MM.1S (cell line): Measurements from ENCODE around the gene MISP.

ENCODE experiments used
- DNase-seq: peaks from one replicate; pipeline ENCODE4 v3.0.0-alpha.2; 2015
- H2AFZ ChIP-seq: fragments of 300-600 bp; sonication (generic); 2 replicates; pipeline ENCODE4 v1.6.0; 2016; ENCODE audit warnings: antibody characterized with exemption, low read length
- H3F3A ChIP-seq: fragments of 300-600 bp; sonication (generic); 2 replicates; pipeline ENCODE4 v1.6.1; 2016; ENCODE audit warnings: mild to moderate bottlenecking, antibody characterized with exemption, low read length, moderate library complexity, mixed read lengths; ENCODE audit not compliant: insufficient read depth
- H3K27ac ChIP-seq: fragments of 300-600 bp; sonication (generic); 2 replicates; pipeline ENCODE4 v1.5.1; 2016; ENCODE audit warnings: mild to moderate bottlenecking, low read length
- H3K27me3 ChIP-seq: fragments of 300-600 bp; sonication (generic); replicated peaks from 2 replicates; pipeline ENCODE4 v1.6.0; 2016; ENCODE audit warnings: low read length; ENCODE audit not compliant: insufficient read depth
- H3K36me3 ChIP-seq: fragments of 300-600 bp; sonication (generic); replicated peaks from 2 replicates; pipeline ENCODE4 v1.6.1; 2016; ENCODE audit warnings: mild to moderate bottlenecking, low read length, mixed read lengths; ENCODE audit not compliant: insufficient read depth
- H3K4me1 ChIP-seq: fragments of 300-600 bp; sonication (generic); 2 replicates; pipeline ENCODE4 v1.6.1; 2016; ENCODE audit warnings: low read length, mixed read lengths
- H3K4me2 ChIP-seq: fragments of 300-600 bp; sonication (generic); 2 replicates; pipeline ENCODE4 v1.6.0; 2016; ENCODE audit warnings: low read depth, low read length
- H3K4me3 ChIP-seq: fragments of 300-600 bp; sonication (generic); 2 replicates; pipeline ENCODE4 v1.5.1; 2016; ENCODE audit warnings: low read length, mixed read lengths
- H3K79me2 ChIP-seq: fragments of 300-600 bp; sonication (generic); 2 replicates; pipeline ENCODE4 v1.6.1; 2016; ENCODE audit warnings: mixed run types, low read length, mixed read lengths
- H3K9ac ChIP-seq: fragments of 300-600 bp; sonication (generic); 2 replicates; pipeline ENCODE4 v1.6.1; 2016; ENCODE audit warnings: low read length, mixed read lengths
- H3K9me2 ChIP-seq: fragments of 300-600 bp; sonication (generic); replicated peaks from 2 replicates; pipeline ENCODE4 v1.6.1; 2016; ENCODE audit warnings: mild to moderate bottlenecking, low read length, mixed read lengths; ENCODE audit not compliant: insufficient read depth
- H3K9me3 ChIP-seq: fragments of 300-600 bp; sonication (generic); replicated peaks from 2 replicates; pipeline ENCODE4 v1.6.1; 2016; ENCODE audit warnings: mild to moderate bottlenecking, low read length, mixed read lengths; ENCODE audit not compliant: insufficient read depth
- H4K20me1 ChIP-seq: fragments of 300-600 bp; sonication (generic); 2 replicates; pipeline ENCODE4 v1.6.1; 2016; ENCODE audit warnings: mild to moderate bottlenecking, low read length, moderate library complexity, mixed read lengths; ENCODE audit not compliant: insufficient read depth
- EZH2 ChIP-seq: fragments of 300-600 bp; sonication (generic); optimal IDR thresholded peaks from 2 replicates; pipeline ENCODE3; 2017; ENCODE audit warnings: low read depth, mild to moderate bottlenecking, antibody characterized with exemption, low read length, mixed read lengths
- EZH2phosphoT487 ChIP-seq: fragments of 300-600 bp; sonication (generic); IDR thresholded peaks from 2 replicates; pipeline ENCODE4 v1.6.1; 2018; ENCODE audit warnings: antibody characterized with exemption, low read length
- TF ChIP-seq, protein P1 (sequence below): fragments of 300-600 bp; sonication (generic); IDR thresholded peaks from 2 replicates; pipeline ENCODE4 v1.5.1; 2016; ENCODE audit warnings: antibody characterized with exemption, low read length, mixed read lengths

MISP gene

DNA sequence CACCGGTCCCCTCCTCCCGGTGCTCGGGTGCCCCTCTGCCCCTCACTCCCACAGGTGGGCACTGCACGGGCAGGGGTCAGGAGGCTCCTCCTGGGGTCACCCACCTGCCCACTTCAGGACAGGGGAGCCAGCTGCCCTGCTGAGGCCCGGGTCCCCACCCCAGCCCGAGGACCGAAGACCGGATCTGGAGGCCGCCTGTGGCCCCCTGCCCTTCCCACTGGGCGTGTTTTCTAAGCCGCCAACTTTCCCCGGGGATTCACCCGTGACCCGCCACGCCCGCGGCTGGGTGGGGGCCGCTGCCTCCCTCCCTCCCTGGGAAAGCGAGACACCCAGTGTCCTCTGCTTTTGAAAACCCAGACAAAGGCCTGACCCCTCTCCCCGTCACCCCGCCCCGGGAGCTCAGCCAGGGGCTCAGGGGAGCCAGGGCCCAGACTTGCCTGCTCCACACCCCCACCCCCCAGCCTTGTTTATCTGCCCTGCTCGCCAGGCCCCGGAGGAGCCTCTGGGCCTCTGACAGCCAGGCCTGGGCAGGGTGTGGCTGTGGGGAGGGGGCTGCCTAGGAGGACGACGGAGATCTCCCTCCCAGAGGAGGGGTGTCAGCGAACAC is 40.8 kb upstream of the MISP start:
- no peaks in the 10 kb centered on the region for H3K4me1 ChIP-seq
- no peak overlapping the region for H3K4me2 ChIP-seq
- no peak overlapping the region for H3K9ac ChIP-seq
- H3K9me3 ChIP-seq = no peaks in the 10 kb centered on the region
- H3K79me2 ChIP-seq = no peaks in the 10 kb centered on the region
- no peak overlapping the region for H3K4me3 ChIP-seq
- no peaks in the 10 kb centered on the region for H4K20me1 ChIP-seq
- no peak overlapping the region for H3K27ac ChIP-seq
- no peak overlapping the region for H2AFZ ChIP-seq
- no peaks in the 10 kb centered on the region for H3K36me3 ChIP-seq
- no peaks in the 10 kb centered on the region for H3K9me2 ChIP-seq
- no peak for DNase-seq
- TF ChIP-seq EZH2phosphoT487 = no peak
- no peak for TF ChIP-seq EZH2
- TF ChIP-seq, protein P1, sequence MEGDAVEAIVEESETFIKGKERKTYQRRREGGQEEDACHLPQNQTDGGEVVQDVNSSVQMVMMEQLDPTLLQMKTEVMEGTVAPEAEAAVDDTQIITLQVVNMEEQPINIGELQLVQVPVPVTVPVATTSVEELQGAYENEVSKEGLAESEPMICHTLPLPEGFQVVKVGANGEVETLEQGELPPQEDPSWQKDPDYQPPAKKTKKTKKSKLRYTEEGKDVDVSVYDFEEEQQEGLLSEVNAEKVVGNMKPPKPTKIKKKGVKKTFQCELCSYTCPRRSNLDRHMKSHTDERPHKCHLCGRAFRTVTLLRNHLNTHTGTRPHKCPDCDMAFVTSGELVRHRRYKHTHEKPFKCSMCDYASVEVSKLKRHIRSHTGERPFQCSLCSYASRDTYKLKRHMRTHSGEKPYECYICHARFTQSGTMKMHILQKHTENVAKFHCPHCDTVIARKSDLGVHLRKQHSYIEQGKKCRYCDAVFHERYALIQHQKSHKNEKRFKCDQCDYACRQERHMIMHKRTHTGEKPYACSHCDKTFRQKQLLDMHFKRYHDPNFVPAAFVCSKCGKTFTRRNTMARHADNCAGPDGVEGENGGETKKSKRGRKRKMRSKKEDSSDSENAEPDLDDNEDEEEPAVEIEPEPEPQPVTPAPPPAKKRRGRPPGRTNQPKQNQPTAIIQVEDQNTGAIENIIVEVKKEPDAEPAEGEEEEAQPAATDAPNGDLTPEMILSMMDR = no peak
- H3K27me3 ChIP-seq = peaks cover 87% of the 10 kb centered on the region
- H3F3A ChIP-seq = no peaks in the 10 kb centered on the region

DNA sequence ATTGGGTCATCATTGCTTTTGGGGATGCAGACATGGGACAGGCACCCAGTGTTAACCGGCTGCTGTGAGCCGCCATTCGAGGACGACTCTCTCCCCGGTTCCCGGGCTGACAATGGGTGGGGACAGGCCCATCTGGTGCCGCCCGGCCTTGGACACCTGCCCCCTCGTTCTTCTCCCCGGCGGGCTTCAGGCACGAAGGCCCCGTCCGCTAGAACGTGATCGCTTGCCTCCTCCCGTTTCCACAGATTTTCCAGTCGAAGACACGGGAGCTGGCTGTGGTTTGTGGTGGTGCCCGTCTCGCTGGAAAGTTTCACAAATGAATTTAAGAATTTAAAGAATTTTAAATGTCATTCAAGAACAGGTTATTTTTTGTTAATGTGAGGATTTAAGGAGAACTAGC is 40.1 kb upstream of the MISP start:
- H3K9me2 ChIP-seq = no peaks in the 10 kb centered on the region
- no peaks in the 10 kb centered on the region for H3K79me2 ChIP-seq
- no peak; the same call in 1 of the 2 replicates for TF ChIP-seq EZH2phosphoT487
- TF ChIP-seq, protein P1 = no peak
- no peak for TF ChIP-seq EZH2
- H4K20me1 ChIP-seq = no peaks in the 10 kb centered on the region
- DNase-seq = no peak
- peaks cover 87% of the 10 kb centered on the region for H3K27me3 ChIP-seq
- H3F3A ChIP-seq = no peaks in the 10 kb centered on the region
- H3K9me3 ChIP-seq = no peaks in the 10 kb centered on the region
- H3K36me3 ChIP-seq = no peaks in the 10 kb centered on the region
- H3K4me3 ChIP-seq = no peak overlapping the region
- H3K9ac ChIP-seq = no peak overlapping the region
- no peak overlapping the region for H2AFZ ChIP-seq
- no peak overlapping the region for H3K4me2 ChIP-seq
- no peaks in the 10 kb centered on the region for H3K4me1 ChIP-seq
- no peak overlapping the region for H3K27ac ChIP-seq

DNA sequence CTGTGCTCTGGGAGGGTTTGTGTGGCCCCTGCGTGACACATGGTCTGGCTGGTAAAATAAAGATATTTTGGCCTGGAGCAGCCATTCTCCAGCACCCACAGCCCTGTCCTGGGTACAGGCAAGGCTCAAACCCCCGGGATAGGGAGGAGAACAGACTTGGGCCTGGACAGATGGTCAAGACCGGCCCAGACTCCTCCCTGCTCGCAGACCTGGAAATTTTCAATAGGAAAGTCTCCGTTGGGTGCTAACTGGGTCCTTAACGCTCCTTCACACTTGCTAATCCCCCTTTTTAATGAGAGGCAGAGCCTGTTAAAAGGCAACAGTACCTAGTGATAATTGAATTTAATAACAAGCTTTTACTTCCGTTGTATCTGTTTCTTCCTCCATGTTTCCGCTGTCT is 39.7 kb upstream of the MISP start:
- no peaks in the 10 kb centered on the region for H3K79me2 ChIP-seq
- no peak overlapping the region for H3K4me2 ChIP-seq
- TF ChIP-seq EZH2 = no peak
- TF ChIP-seq, protein P1 = no peak
- TF ChIP-seq EZH2phosphoT487 = no peak; the same call in 1 of the 2 replicates
- no peaks in the 10 kb centered on the region for H3K4me1 ChIP-seq
- H3K27ac ChIP-seq = no peak overlapping the region
- no peak for DNase-seq
- H3K36me3 ChIP-seq = no peaks in the 10 kb centered on the region
- H3K9me2 ChIP-seq = no peaks in the 10 kb centered on the region
- H3K9me3 ChIP-seq = no peaks in the 10 kb centered on the region
- no peaks in the 10 kb centered on the region for H4K20me1 ChIP-seq
- no peak overlapping the region for H2AFZ ChIP-seq
- H3K27me3 ChIP-seq = peaks cover 87% of the 10 kb centered on the region
- no peak overlapping the region for H3K9ac ChIP-seq
- no peak overlapping the region for H3K4me3 ChIP-seq
- H3F3A ChIP-seq = no peaks in the 10 kb centered on the region
